ENCODE results near the gene SRRM2. TPM values are rescaled to one million over a fixed set of nuclear protein-coding genes. Genes with fewer than 3 reads are reported as not detected.
A peak's percentile ranks its signal among the peaks of the same experiment; 100 is the strongest.
"Not testable (repeated sequence)": the region's sequence is repeated elsewhere in the genome, so short reads cannot be mapped to it uniquely, and the experiment has no call there.

SRRM2 gene
- polyA plus RNA-seq, 1 donor, result 485 TPM

DNA sequence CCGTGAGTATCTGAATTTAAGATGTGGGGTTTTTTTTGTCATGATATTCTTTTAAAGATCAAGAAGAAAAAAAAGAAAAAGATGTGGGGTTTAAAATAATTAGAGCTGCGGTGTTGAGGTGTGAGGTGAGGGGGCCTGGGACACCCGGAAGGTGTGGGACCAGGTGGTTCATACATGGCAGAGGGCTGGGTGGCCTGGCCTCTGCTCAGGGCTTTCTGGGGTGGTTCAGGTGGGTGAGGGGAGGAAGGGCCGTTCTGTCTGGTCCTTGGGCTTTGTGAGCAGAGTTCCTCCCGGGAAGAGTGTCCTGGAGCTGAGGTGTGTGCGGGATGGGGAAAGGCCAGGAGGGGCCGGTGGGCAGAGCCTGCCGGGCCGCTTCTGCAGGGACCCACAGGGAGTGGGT lies 37.4 kb upstream of the SRRM2 start:
- no peak for DNase-seq (ENCODE audit: low read depth)

GRCh38 chr16:2715519-2715918 lies 36.9 kb upstream of the SRRM2 start:
- no peak for DNase-seq (ENCODE audit: low read depth)

GRCh38 chr16:2715966-2716885 lies 36.2 kb upstream of the SRRM2 start:
- DNase-seq (ENCODE audit: low read depth), result no peak

- no peak for DNase-seq (ENCODE audit: low read depth)
Observed at GRCh38 chr16:2716948-2717347, 35.5 kb upstream of the SRRM2 start.

- DNase-seq (ENCODE audit: low read depth), result no peak
Observed at GRCh38 chr16:2717383-2718263, 34.8 kb upstream of the SRRM2 start.

DNA sequence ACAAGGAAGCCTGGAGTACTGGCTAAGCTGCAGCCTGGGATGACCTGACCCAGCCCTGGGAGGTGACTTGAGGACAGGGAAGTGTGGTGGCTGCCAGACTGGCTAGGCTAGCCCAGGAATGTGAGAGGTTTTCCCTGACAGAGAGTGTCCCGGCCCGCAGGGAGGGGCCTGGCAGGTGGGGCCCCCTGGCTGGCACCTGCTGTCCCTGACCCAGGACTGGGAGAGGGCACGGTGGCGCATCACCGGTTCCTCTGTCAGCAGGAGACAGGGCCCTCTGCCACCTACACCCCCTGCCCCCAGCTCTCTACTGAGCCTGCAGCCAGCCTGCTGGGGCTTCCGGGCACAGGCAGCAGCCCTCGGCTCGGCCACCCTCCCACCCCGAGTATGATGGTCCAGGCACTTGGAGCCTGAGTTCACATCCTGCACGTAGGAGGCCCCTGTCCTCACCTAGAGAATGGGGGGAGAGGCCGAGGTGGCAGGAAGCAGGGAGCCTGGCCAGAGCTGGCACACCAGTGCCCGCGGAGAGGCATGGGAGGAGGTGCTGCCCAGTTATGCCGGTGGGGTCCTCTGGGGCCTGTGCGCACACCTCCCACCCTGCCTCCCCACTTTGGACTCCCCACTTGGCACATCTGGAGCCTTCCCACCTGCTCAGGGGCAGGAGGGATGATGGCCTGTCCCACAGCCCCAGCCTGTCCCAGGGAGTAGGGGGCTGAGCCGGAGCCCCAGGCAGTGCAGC lies 32.9 kb upstream of the SRRM2 start:
- DNase-seq (ENCODE audit: low read depth), result no peak

DNA sequence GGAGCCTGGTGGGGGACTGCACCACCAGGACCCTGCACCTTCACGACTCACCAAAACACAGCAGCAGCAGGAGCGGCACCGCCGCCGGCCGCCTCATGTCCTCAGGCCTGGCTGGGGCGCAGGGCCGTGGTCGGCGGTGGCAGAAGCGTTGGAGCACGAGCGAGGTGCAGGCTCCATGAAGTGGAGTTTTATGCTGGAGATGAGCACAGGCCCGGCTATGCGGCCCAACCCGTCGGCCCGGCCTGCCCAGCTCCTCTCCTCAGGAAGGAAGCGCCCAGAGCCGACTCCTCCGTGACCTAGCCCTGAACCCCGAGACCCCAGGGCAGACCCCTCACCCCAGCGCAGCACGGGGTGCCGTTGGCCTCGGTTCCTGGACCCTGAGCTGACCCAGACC lies 32.4 kb upstream of the SRRM2 start, which contains the start of gene PRSS27:
PRSS27 (minus strand) TSS at position 161 of the 394 bp plus-strand sequence; CDS start at position 97, 64 bp downstream.
- DNase-seq (ENCODE audit: low read depth), result no peak

DNA sequence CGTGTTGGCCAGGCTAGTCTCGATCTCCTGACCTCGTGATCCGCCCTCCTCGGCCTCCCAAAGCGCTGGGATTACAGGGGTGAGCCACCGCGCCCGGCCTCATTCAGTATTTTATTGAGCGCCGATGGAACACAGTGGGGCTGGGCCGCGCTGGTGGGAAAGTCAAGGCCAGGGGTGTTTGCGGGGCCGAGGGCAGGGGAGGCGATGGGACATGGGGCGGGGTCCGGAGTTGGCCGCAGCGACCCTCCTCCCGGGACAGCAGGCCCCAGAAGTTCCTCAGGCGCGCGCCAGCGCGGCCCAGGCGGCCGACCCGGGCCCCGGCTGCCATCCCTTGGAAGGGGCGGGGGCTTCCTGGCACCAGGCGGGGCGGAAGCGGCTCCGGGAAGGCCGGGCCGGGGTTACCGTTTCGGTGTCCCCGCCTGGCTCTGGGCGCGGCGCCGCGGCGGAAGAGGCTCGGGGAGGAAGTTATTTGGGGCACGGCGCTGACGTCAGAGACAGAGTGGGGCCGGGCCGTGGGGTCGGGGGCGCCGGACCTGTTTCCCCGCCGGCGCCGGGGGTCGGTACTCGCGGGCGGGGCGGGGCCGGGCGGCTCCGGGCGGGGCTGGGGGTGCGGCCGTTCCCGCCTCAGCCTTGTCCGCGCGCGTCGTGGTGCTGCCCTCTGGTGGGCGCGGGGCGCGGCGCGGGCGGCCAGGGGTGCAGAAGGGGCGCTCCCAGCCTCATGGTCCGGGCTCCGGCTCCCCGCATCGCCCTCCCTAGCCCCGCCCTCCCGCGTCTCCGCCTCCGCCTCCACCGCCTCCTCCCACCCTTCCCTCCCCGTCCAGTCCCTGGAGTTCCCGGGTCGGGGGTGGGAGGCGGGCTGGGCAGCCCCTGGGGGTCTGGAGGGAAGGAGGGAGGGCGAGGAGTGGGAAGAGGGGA lies 31.5 kb upstream of the SRRM2 start:
- DNase-seq (ENCODE audit: low read depth), result peak; percentile 9

GRCh38 chr16:2721634-2722173 lies 30.7 kb upstream of the SRRM2 start:
- not testable (repeated sequence) for DNase-seq (ENCODE audit: low read depth)

GRCh38 chr16:2724088-2724676 lies 28.3 kb upstream of the SRRM2 start:
- no peak for DNase-seq (ENCODE audit: low read depth)

DNA sequence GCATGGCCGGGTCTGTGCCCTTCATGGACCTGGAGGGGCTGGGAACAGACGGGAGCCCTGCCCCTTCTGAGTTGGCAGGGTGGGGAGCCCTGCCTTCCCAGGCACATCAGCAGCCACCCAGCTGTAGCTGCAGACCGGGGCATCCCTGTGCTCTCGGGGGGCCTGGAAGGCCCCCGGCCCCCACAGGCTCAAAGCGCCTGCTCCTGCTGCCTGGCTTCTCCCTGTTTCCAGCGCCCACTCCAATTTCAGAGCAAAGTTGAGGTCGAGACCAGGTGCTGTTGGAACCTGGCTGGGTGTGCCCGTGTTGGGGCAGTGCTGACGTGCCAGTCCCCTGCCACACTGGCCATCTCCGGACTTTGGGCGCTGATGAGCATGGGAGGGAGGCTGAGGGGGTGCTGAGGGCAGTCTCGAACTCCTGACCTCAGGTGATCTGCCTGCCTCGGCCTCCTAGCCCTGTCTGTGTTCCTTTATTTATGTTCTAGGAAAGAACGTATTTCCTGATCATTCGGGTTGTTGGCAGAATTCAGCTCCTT lies 27.6 kb upstream of the SRRM2 start:
- DNase-seq (ENCODE audit: low read depth), result no peak

- DNase-seq (ENCODE audit: low read depth), result no peak
Observed at GRCh38 chr16:2726923-2727322, 25.5 kb upstream of the SRRM2 start.

GRCh38 chr16:2728034-2728433 lies 24.4 kb upstream of the SRRM2 start:
- no peak for DNase-seq (ENCODE audit: low read depth)

GRCh38 chr16:2734844-2735515 lies 17.5 kb upstream of the SRRM2 start:
- no peak for DNase-seq (ENCODE audit: low read depth)

DNA sequence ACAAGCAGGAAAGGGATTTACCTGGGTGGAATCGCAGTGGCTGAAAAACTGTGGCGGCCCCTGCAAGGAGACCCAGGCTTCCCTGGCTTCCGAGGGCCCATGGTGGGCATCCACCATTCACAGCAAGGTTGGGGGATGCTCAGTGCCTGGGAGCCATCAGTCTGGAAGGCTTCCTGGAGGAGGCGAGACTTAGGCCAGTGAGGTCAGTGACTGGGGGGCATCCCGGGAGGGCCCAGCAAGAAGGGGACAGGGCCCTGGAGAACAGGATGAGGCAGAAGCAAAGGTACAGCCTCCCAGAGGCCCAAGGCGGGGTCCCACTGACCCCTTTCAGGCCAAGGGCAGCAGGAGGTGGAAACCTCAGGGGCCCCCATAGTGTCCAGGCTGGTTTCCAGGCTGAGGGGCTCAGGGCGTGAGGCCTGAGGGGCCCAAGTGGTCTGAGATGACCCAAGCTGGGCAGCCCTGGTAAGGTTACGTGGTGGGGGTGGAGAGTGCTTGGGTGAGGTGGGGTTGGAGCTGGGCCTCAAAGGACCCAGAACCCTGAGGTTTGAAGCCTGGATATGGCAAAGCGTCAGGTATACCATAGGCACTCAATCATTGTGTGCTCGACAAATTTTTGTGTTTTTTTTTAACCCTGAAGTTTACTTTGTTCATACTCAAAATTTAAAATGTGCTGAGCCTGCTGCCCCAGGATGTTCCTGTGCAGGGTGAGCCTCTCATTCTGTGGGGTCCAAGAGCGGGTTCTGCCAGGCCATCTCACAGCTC lies 15.8 kb upstream of the SRRM2 start:
- DNase-seq (ENCODE audit: low read depth), result no peak

GRCh38 chr16:2737238-2737605 lies 15.2 kb upstream of the SRRM2 start:
- no peak for DNase-seq (ENCODE audit: low read depth)

GRCh38 chr16:2737895-2738418 lies 14.5 kb upstream of the SRRM2 start:
- DNase-seq (ENCODE audit: low read depth), result no peak

DNA sequence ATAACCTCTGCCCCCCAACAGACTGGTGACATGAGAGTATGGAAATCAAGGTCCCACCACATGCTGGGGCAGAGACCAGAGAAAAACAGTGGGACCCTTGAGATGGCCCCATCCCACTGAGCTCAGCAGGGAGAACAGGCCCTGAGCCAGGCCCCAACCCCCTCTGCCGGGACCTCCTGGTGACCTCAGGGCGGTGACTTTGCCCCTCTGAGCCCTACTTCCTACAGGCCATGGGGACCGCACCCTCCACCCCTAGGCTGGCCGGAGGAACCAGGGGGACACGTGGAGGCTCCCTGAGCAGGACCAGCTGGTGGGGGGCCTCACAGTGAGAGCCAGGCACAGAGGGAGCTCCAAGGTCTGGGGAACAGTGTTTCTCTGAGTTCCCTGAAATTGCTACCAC lies 13.8 kb upstream of the SRRM2 start:
- no peak for DNase-seq (ENCODE audit: low read depth)

Measured in forelimb muscle (tissue), 1 donor.